ENCODE data around the gene AFF3. TPM values are rescaled to one million over a fixed set of nuclear protein-coding genes. Genes with fewer than 3 reads are reported as not detected.

The AFF3 gene
- total RNA-seq, 1 experiment from 2014 or later: 0.22 TPM

GRCh38 chr2:99537910-99538485, 604.4 kb downstream of the AFF3 start:
- H3K27ac Mint-ChIP-seq: no peak overlapping the region

More at GRCh38 chr2:99537910-99538485, 604.4 kb downstream of the AFF3 start:
- Histone ChIP-seq H3K4ac (ENCODE audit: low read depth, low read length) (no peak overlapping the region), H3K9me3 (ENCODE audit: control insufficient read depth, low read depth, low read length) (no peaks in the 10 kb centered on the region), H3K79me1 (ENCODE audit: insufficient read depth, low read depth, low read length, poor library complexity, severe bottlenecking) (no peaks in the 10 kb centered on the region), H4K20me1 (ENCODE audit: control insufficient read depth, insufficient read depth, insufficient read length) (no peaks in the 10 kb centered on the region), H4K5ac (ENCODE audit: insufficient read length, low read depth, low read length) (no peak overlapping the region), H2AFZ (ENCODE audit: low read length) (no peak overlapping the region), H3K27me3 (ENCODE audit: insufficient read depth, low read length) (no peaks in the 10 kb centered on the region), H2BK12ac (ENCODE audit: insufficient read length, low read depth, low read length) (no peak overlapping the region), H3K4me2 (ENCODE audit: insufficient read depth, insufficient read length, low read length) (no peak overlapping the region), H2BK5ac (ENCODE audit: insufficient read length, low read length) (no peak overlapping the region), H2AK5ac (ENCODE audit: insufficient read length, low read length) (no peak overlapping the region), H3K79me2 (ENCODE audit: insufficient read depth, low read length) (no peaks in the 10 kb centered on the region), H3K27ac (ENCODE audit: insufficient read length, low read depth, low read length) (no peak overlapping the region), H3K18ac (ENCODE audit: insufficient read length, low read depth, low read length) (no peak overlapping the region), H3K4me1 (ENCODE audit: insufficient read depth, low read length) (no peaks in the 10 kb centered on the region), H4K91ac (ENCODE audit: insufficient read length, low read depth, low read length) (no peak overlapping the region), H3K14ac (ENCODE audit: insufficient read depth, low read length) (no peak overlapping the region), H2BK15ac (ENCODE audit: low read depth, low read length) (no peak overlapping the region), H2BK20ac (ENCODE audit: low read depth, low read length, poor library complexity, severe bottlenecking) (no peak overlapping the region), H3K56ac (ENCODE audit: insufficient read length, low read depth, low read length) (no peak overlapping the region), H2BK120ac (ENCODE audit: low read depth, low read length, poor library complexity, severe bottlenecking) (no peak overlapping the region), H3K23me2 (ENCODE audit: insufficient read length, low read depth, low read length, poor library complexity, severe bottlenecking) (no peaks in the 10 kb centered on the region), H4K8ac (replicated peaks; ENCODE audit: insufficient read length, low read depth, low read length) (no peak overlapping the region), H3T11ph (ENCODE audit: low read length) (no peak overlapping the region), H3K9ac (ENCODE audit: extremely low read depth, insufficient read length, low read length) (no peak overlapping the region), H3K23ac (ENCODE audit: insufficient read length, low read depth, low read length) (no peak overlapping the region)
- Mint-ChIP-seq H3K27me3 (ENCODE audit: low read depth) (peaks cover 6% of the 10 kb centered on the region), H3K36me3 (ENCODE audit: insufficient read depth in 1 of 3, low read depth in 3 of 3) (peaks cover 0 to 5% (median 3%) of the 10 kb centered on the region in 3 experiments; a peak in 1 of 7 replicates), H3K4me1 (no peaks in the 10 kb centered on the region), H3K4me3 (no peak overlapping the region), H3K9me3 (peaks cover 18% of the 10 kb centered on the region in 2 experiments)
- WGBS (ENCODE audit: extremely low coverage, insufficient read length, low lambda C conversion rate): no CpG with 5 or more reads among the region's 4 CpGs
- DNase-seq: no peak
- TF ChIP-seq, protein P1, sequence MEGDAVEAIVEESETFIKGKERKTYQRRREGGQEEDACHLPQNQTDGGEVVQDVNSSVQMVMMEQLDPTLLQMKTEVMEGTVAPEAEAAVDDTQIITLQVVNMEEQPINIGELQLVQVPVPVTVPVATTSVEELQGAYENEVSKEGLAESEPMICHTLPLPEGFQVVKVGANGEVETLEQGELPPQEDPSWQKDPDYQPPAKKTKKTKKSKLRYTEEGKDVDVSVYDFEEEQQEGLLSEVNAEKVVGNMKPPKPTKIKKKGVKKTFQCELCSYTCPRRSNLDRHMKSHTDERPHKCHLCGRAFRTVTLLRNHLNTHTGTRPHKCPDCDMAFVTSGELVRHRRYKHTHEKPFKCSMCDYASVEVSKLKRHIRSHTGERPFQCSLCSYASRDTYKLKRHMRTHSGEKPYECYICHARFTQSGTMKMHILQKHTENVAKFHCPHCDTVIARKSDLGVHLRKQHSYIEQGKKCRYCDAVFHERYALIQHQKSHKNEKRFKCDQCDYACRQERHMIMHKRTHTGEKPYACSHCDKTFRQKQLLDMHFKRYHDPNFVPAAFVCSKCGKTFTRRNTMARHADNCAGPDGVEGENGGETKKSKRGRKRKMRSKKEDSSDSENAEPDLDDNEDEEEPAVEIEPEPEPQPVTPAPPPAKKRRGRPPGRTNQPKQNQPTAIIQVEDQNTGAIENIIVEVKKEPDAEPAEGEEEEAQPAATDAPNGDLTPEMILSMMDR (conservative IDR thresholded peaks at IDR 0.05): no peak
